Astrocyte (in vitro differentiated cells and primary cell): ENCODE data around the gene KPNA2. TPM values are rescaled to one million over a fixed set of nuclear protein-coding genes. Genes with fewer than 3 reads are reported as not detected.
"Not testable (repeated sequence)": the region's sequence is repeated elsewhere in the genome, so short reads cannot be mapped to it uniquely, and the experiment has no call there.

Experiments used
- DNase-seq: peaks from one replicate; pipeline ENCODE4 v3.0.0-alpha.2; 2010; ENCODE audit warnings: low read depth
- FAIRE-seq: peaks from 2 replicates; lab custom pipeline; 2011; peaks lifted over from hg19 to GRCh38; lab: Jason Lieb, UNC
- H2AFZ ChIP-seq: 2 replicates; pipeline ENCODE4 v1.6.0; 2012; ENCODE audit warnings: low read depth, low read length, inconsistent platforms
- H3K27ac ChIP-seq: 2 replicates; pipeline ENCODE4 v1.5.1; 2011; ENCODE audit warnings: low read depth, low read length, inconsistent platforms
- H3K27me3 ChIP-seq: 2 replicates; pipeline ENCODE4 v1.6.0; 2011; ENCODE audit warnings: low read length, inconsistent platforms; ENCODE audit not compliant: insufficient read depth
- H3K36me3 ChIP-seq: 2 replicates; pipeline ENCODE4 v1.5.1; 2011; ENCODE audit warnings: low read length, inconsistent platforms; ENCODE audit not compliant: insufficient read depth
- H3K4me1 ChIP-seq: 2 replicates; pipeline ENCODE4 v1.5.1; 2011; ENCODE audit warnings: low read length, inconsistent platforms; ENCODE audit not compliant: insufficient read depth
- H3K4me2 ChIP-seq: 2 replicates; pipeline ENCODE4 v1.6.0; 2012; ENCODE audit warnings: low read length, inconsistent platforms
- H3K4me3 ChIP-seq: 2 replicates; pipeline ENCODE4 v1.5.1; 2011; ENCODE audit warnings: low read depth, mild to moderate bottlenecking, low read length, inconsistent platforms; ENCODE audit not compliant: insufficient read depth
- H3K79me2 ChIP-seq: 2 replicates; pipeline ENCODE4 v1.6.0; 2012; ENCODE audit warnings: mild to moderate bottlenecking, low read length, inconsistent platforms; ENCODE audit not compliant: insufficient read depth
- H3K9ac ChIP-seq: 2 replicates; pipeline ENCODE4 v1.6.0; 2012; ENCODE audit warnings: mild to moderate bottlenecking, low read length, inconsistent platforms
- H3K9me3 ChIP-seq: 2 replicates; pipeline ENCODE4 v1.5.1; 2012; ENCODE audit warnings: low read depth, mild to moderate bottlenecking, low read length, inconsistent platforms; ENCODE audit not compliant: insufficient read depth
- H4K20me1 ChIP-seq: 2 replicates; pipeline ENCODE4 v1.6.0; 2012; ENCODE audit warnings: low read length, inconsistent platforms; ENCODE audit not compliant: insufficient read depth
- H3K27ac Mint-ChIP-seq: one replicate; pipeline ENCODE4 v1.8.0; 2021; ENCODE audit warnings: mild to moderate bottlenecking, mixed read lengths; ENCODE audit not compliant: unreplicated experiment
- H3K27me3 Mint-ChIP-seq: one replicate; pipeline ENCODE4 v1.8.0; 2021; ENCODE audit warnings: low read depth, mixed read lengths; ENCODE audit not compliant: unreplicated experiment
- H3K36me3 Mint-ChIP-seq: one replicate; pipeline ENCODE4 v1.8.0; 2021; ENCODE audit warnings: low read depth, mixed read lengths; ENCODE audit not compliant: unreplicated experiment
- H3K4me1 Mint-ChIP-seq: one replicate; pipeline ENCODE4 v1.8.0; 2021; ENCODE audit warnings: low read depth, mixed read lengths; ENCODE audit not compliant: unreplicated experiment
- H3K4me3 Mint-ChIP-seq: one replicate; pipeline ENCODE4 v1.8.0; 2021; ENCODE audit warnings: mild to moderate bottlenecking, moderate library complexity, mixed read lengths; ENCODE audit not compliant: unreplicated experiment
- H3K9me3 Mint-ChIP-seq: one replicate; pipeline ENCODE4 v1.8.0; 2021; ENCODE audit warnings: mild to moderate bottlenecking, mixed read lengths; ENCODE audit not compliant: unreplicated experiment
- CTCF ChIP-seq: IDR thresholded peaks from 2 replicates; pipeline ENCODE4 v1.5.1; 2011; ENCODE audit warnings: low read depth, mild to moderate bottlenecking, inconsistent platforms, low read length, moderate library complexity; ENCODE audit not compliant: insufficient read depth
- EZH2 ChIP-seq: IDR thresholded peaks from 2 replicates; pipeline ENCODE4 v1.6.1; 2012; ENCODE audit warnings: mild to moderate bottlenecking, low read length, inconsistent platforms; ENCODE audit not compliant: insufficient read depth
- total RNA-seq: library from RNA; stranded (reverse); gene quantifications from 2 replicates; pipeline ENCODE4 v1.2.1, GENCODE V29; 2021

Gene KPNA2
- total RNA-seq, 1 donor from 2014 or later = 208 TPM

DNA sequence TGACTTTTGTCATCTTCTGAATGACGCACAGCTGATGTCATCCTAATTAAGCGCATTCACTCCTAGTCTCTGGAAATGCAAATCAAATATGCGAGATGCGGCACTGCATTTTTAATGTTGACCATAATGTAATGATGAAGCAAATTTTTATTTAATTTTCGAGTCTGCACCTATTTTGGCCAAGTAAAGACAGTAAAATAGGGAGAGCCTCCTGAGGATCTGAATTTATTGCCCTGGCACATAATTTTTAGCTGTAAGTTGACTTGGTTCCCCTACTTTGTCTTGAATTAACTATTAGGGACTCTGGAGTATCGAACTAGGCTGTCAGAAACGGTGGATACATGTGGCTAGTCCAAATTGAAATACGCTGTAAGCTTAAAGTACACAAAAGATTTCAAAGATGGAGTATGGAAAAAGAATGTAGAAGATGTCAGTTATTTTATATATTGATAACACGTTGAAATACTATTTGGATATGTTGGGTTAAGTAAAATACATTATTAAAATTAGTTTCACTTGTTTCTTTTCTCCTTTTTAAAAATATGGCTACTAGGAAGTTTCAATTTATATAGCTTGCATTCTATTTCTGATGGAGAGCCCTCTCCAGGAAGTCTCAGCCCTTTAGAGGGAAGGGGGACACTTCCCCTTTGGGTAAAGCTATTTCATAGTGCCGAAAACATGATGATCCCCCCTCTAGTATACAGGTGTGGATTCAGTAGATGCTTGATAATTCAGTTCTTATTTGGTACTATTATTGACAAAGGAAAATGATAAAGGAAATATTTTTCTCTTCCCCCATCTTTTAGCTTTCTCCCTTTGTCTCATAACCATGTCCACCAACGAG, 991 bp downstream of the KPNA2 start:
- peak overlapping the region; percentile 93 for H3K9ac ChIP-seq
- Mint-ChIP-seq H3K27me3 (no peaks in the 10 kb centered on the region), H3K4me3 (peak overlapping the region; percentile 96), H3K9me3 (no peaks in the 10 kb centered on the region), H3K4me1 (peaks cover 2% of the 10 kb centered on the region), H3K27ac (peak overlapping the region; percentile 76), H3K36me3 (peaks cover 10% of the 10 kb centered on the region)
- peaks cover 30% of the 10 kb centered on the region for H3K36me3 ChIP-seq
- peaks cover 9% of the 10 kb centered on the region for H3K4me1 ChIP-seq
- TF ChIP-seq CTCF = no peak
- no peak for TF ChIP-seq EZH2
- H3K27me3 ChIP-seq = no peaks in the 10 kb centered on the region
- H3K4me3 ChIP-seq = peak overlapping the region; percentile 74
- H3K27ac ChIP-seq = peak overlapping the region; percentile 88
- no peak for FAIRE-seq
- peaks cover 56% of the 10 kb centered on the region for H3K79me2 ChIP-seq
- H2AFZ ChIP-seq = peak overlapping the region; percentile 73
- peaks cover 22% of the 10 kb centered on the region for H4K20me1 ChIP-seq
- DNase-seq = peak; percentile 63
- peak overlapping the region; percentile 81 for H3K4me2 ChIP-seq
- no peaks in the 10 kb centered on the region for H3K9me3 ChIP-seq

GRCh38 chr17:68047153-68047846, 11.8 kb downstream of the KPNA2 start:
- no peak for TF ChIP-seq CTCF
- TF ChIP-seq EZH2 = no peak

DNA sequence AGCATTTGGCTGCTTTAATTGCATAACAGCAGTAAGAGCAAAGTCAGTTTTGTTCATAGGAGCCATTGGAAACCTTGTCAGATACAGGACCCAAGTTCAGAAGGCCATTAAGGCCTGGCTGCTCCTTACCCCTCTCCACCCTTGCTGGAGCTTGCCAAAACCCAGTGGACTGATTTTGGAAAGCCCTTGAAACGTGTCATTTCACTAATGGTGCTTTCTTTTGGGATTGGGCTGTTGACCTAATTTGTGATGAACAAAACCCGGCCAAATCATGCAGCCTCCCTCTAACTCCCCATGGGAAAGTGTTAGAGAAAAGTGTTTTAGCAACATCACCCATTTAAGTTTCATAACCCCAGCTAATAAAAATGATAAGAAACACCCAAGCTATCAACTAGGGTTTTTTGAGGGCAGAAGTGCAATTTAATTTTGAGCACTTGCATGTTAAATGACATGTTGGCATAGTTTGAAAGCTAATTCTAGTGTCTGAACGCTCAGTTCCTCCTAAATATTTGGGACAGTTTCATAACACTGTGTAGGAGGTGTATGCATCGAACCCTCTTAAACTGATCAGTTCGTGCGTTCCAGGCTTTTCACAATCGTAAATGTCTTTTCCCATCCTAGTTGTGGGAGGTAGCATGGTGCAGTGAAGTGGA, 12.5 kb downstream of the KPNA2 start:
- not testable (repeated sequence) for DNase-seq, H3K4me1 Mint-ChIP-seq, H3K9me3 Mint-ChIP-seq, H4K20me1 ChIP-seq, FAIRE-seq, H3K27me3 Mint-ChIP-seq, H3K27me3 ChIP-seq, H2AFZ ChIP-seq, H3K27ac Mint-ChIP-seq, H3K9me3 ChIP-seq, H3K79me2 ChIP-seq, H3K4me2 ChIP-seq, H3K4me3 Mint-ChIP-seq, H3K27ac ChIP-seq, H3K4me3 ChIP-seq, H3K4me1 ChIP-seq, H3K9ac ChIP-seq
- peaks cover 34% of the 10 kb centered on the region for H3K36me3 ChIP-seq
- peaks cover 12% of the 10 kb centered on the region for H3K36me3 Mint-ChIP-seq

More at GRCh38 chr17:68047153-68047846, 11.8 kb downstream of the KPNA2 start:
- no peak overlapping the region for H3K27ac Mint-ChIP-seq
- Histone ChIP-seq H3K27me3 (no peaks in the 10 kb centered on the region), H3K9ac (no peak overlapping the region), H3K36me3 (peaks cover 38% of the 10 kb centered on the region), H3K27ac (no peak overlapping the region), H3K4me1 (no peaks in the 10 kb centered on the region), H3K79me2 (no peaks in the 10 kb centered on the region), H2AFZ (no peak overlapping the region), H4K20me1 (peaks cover 13% of the 10 kb centered on the region), H3K9me3 (no peaks in the 10 kb centered on the region), H3K4me3 (no peak overlapping the region), H3K4me2 (no peak overlapping the region)
- DNase-seq = no peak
- H3K27me3 Mint-ChIP-seq = no peaks in the 10 kb centered on the region
- H3K36me3 Mint-ChIP-seq = peaks cover 15% of the 10 kb centered on the region
- H3K4me3 Mint-ChIP-seq = no peak overlapping the region
- H3K4me1 Mint-ChIP-seq = no peaks in the 10 kb centered on the region
- no peaks in the 10 kb centered on the region for H3K9me3 Mint-ChIP-seq
- no peak for FAIRE-seq
